AG09319 (cell line): ENCODE results near the gene CAP1.

Experiments used
- DNase-seq: peaks from one replicate; pipeline ENCODE4 v3.0.0-alpha.2; 2010; ENCODE audit warnings: low read depth; ENCODE audit errors: extremely low read depth
- CTCF ChIP-seq: IDR thresholded peaks from 2 replicates; pipeline ENCODE4 v1.5.1; 2011; ENCODE audit warnings: low read depth, mild to moderate bottlenecking, inconsistent platforms, low read length, moderate library complexity

CAP1 gene

GRCh38 chr1:40042341-40042740 is 1.8 kb downstream of the CAP1 start:
- no peak for DNase-seq
- no peak for TF ChIP-seq CTCF

- no peak for TF ChIP-seq CTCF
Measured at GRCh38 chr1:40044110-40044509, 3.6 kb downstream of the CAP1 start.

GRCh38 chr1:40045182-40045581 is 4.7 kb downstream of the CAP1 start:
- TF ChIP-seq CTCF: no peak
- no peak for DNase-seq

More at GRCh38 chr1:40044110-40044509, 3.6 kb downstream of the CAP1 start:
- DNase-seq: no peak

- no peak for TF ChIP-seq CTCF
Measured at GRCh38 chr1:40045766-40046165, 5.2 kb downstream of the CAP1 start.

GRCh38 chr1:40047276-40047675 is 6.7 kb downstream of the CAP1 start:
- DNase-seq: no peak
- TF ChIP-seq CTCF: no peak

More at GRCh38 chr1:40045766-40046165, 5.2 kb downstream of the CAP1 start:
- no peak for DNase-seq

GRCh38 chr1:40047769-40048168 is 7.2 kb downstream of the CAP1 start:
- no peak for TF ChIP-seq CTCF
- DNase-seq: no peak

GRCh38 chr1:40049725-40050124 is 9.2 kb downstream of the CAP1 start:
- DNase-seq: no peak
- no peak for TF ChIP-seq CTCF
